NCI-H82 (cell line): Measurements from ENCODE around the gene ARSB.
A peak's percentile ranks its signal among the peaks of the same experiment; 100 is the strongest.

ENCODE experiments used
- DNase-seq: peaks from one replicate; lab custom pipeline; 2025; lab: John Stamatoyannopoulos, UW

ARSB gene

GRCh38 chr5:78805474-78806124, 179.5 kb downstream of the ARSB start:
- no peak for DNase-seq

GRCh38 chr5:78804995-78805394, 180.1 kb downstream of the ARSB start:
- DNase-seq, result no peak

DNA sequence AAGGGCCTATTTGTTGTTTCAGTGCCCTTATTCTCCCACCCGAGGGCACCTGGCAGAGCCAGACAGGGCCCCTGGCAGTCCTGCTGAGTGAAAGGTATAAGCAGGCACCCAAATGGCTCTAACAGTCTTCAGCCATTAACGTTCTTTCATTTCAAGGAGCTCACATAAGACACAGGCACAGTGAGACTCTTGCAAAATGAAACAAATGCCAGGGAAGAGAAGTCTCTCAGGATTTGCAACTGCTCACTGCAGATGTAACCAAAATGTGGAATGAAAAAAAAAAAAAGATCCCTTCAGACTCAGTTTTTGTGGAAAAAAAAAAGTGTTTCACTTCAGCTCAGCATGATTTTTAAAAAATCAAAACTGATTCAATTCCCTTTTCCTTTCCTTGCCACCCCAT, 181.2 kb downstream of the ARSB start:
- DNase-seq, result no peak

DNA sequence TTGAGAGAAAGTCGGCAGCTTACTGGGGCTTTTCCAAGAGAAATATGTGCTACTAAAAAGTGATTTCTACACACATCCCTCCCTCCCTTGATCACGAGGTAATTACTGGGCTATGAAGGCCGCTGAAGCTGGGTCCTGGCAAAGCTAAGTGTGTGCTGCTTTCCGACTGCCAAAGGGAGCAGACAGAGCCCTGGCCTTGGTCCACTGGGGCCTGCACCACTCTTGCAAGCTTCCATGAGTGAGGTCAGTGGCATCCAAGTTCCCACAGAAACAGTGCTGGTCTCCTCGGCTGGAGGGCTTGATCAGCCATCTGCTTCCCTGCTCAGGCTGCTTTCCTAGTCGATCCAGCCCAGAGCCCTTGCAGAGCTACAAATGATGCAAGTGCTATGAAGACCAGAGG, 181.8 kb downstream of the ARSB start:
- no peak for DNase-seq

GRCh38 chr5:78801413-78801812, 183.7 kb downstream of the ARSB start:
- DNase-seq, result no peak

GRCh38 chr5:78799266-78800017, 185.7 kb downstream of the ARSB start:
- no peak for DNase-seq

DNA sequence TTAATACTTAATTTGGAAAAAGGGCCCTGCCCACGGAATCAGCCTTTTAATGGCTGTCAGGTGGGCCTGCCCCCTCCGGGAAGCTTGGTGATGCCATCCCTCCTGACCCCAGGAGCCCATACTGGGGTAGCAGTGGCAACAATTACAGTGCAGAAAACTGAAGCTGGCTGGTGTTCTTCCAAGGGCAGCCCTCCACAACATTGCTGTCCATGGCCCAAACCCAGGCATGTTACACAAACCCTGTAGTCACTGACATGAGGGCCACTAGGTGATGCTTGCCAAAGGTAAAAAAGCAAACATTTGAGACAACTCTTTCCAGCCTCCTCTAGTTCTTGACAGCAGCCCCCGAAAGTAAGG, 186.5 kb downstream of the ARSB start:
- DNase-seq, result no peak

DNA sequence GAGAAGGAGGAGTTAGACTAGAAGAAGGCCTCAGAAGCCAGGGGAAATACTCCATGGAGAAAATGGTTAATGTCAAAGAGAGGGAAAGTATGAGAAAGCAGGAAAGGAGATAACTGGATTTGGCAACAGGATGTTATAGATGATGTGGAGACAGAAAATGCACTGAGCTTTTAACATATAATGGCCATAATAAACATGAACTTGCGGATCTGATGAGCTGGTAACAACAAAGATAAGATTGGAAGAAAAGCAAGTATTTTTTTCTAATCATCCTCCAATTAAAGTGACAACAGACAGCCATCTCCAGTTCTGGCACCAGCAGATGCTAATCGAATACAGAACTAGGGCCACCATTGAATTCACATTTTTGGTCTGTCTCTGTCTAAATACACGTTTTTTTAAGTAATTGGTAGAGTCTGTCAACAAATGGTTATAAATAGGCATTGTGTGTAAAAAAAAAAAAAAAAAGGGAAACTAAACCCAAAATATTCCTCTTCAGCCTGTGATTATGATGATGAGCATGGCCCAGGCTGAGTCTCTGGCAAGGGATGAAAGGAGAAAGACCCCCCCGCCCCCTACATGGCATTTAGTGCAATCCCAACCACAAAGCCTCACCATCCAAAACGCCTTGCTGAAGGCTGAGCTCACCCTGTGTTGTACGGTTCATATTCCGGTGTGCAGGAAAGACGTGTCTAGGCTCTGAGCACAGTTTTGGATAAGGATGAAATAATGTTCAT, 187.0 kb downstream of the ARSB start:
- DNase-seq, result no peak

GRCh38 chr5:78795757-78796156, 189.4 kb downstream of the ARSB start:
- DNase-seq, result no peak

- no peak for DNase-seq
These were observed 190.4 kb downstream of the ARSB start for GRCh38 chr5:78794693-78795215.

GRCh38 chr5:78793907-78794662, 191.0 kb downstream of the ARSB start:
- DNase-seq, result no peak

- no peak for DNase-seq
These were observed 192.6 kb downstream of the ARSB start for GRCh38 chr5:78792345-78793055.

- no peak for DNase-seq
These were observed 193.5 kb downstream of the ARSB start for GRCh38 chr5:78791501-78792100.

DNA sequence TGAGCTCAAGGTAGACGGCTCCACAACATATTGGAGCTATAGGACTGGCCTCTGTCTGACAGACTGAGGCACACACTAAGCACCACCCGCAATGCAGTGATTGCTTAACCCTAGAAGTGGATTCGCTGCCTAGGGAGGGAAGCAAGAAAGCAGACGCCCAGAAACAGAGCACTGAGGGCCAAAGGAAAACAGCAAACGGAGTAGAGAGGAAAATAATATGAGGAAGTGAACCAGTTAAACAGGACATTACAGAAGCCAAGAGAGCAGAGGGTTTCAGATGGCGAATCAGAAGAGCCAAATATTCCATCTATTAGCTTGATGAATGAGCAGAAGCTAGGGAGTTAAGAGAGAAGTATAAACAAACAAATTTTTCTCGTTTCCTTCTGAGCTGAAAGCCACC, 197.3 kb downstream of the ARSB start:
- no peak for DNase-seq

DNA sequence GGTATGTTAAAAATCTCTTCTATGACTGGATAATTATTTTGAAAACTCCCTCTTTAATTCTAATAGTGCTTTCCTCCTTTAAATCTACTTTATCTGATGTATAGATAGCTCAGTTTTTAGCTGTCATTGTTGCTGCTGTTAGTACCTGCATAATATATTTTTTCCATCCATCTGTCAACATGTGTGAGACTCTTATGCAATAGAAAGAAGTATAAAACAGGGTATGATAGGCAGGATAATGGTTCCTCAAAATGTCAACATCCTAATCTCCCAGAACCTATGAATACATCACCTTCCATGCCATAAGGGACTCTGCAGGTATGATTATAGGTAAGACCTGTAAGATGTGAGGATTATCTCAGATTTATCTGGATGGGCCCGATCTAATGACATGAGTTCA, 199.7 kb downstream of the ARSB start:
- no peak for DNase-seq

- no peak for DNase-seq
These were observed 201.5 kb downstream of the ARSB start for GRCh38 chr5:78783434-78784130.

DNA sequence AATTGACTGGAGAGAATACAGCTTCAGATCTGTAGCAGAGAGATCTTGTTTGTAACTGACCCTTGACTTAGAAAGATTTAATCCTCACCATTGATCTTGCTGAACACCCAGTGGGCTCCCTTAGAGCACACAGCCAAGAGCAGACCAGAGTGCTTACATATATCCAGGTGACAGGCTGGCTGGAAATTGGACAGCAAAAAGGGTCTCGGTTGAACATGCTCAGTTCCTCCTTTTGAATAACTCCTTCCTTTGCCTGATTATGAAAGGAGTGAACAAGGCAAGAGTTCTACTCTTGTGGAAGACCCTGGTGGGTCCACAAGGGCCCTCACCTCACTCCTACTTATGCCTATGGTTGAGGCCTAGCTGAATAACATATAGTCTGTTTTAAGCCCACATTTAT, 202.4 kb downstream of the ARSB start:
- peak; percentile 8 for DNase-seq

DNA sequence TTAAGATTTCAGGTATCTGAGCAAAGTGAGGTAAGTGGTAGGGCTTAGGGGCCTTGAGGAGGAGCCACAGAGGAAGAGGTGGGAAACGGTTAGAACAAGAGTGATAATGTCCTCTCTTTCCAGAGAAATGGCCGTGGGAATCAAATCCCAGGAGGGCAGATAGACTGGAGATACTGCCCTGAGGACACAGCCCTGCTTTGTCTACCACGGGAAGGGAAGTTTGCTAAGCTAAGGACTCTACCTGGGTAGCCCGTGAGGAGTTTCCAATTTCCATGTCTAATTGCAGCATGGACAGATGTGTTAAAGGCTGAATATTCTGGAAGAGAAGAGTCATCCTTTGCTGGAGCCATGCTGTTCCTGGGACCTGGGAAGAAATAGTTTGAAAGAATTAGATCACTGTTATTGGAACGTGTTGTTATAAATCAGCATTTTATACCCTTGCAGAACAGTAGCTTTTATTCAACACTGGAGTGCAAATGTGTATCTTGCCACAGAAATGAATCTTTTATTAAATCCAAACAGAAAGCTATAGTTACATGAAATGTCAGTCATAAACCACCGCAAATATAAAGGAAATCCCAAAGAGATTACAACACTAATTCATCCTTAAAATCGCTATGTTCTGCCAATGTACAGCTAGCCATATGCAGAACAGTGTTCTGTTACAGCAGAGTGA, 203.4 kb downstream of the ARSB start:
- no peak for DNase-seq

- peak; percentile 97 for DNase-seq
These were observed 205.1 kb downstream of the ARSB start for GRCh38 chr5:78779771-78780616.
